ENCODE data around the gene SLC15A3.

SLC15A3 gene

GRCh38 chr11:60942219-60942618 is 9.8 kb downstream of the SLC15A3 start:
- DNase-seq (ENCODE audit: low read depth), result no peak
- H3K4me3 ChIP-seq (ENCODE audit: low read length), result no peak overlapping the region
- TF ChIP-seq CTCF (conservative IDR thresholded peaks at IDR 0.05; ENCODE audit: low read depth, low read length), result no peak

GRCh38 chr11:60941371-60942119 is 10.4 kb downstream of the SLC15A3 start:
- H3K4me3 ChIP-seq (ENCODE audit: low read length), result no peak overlapping the region
- no peak for TF ChIP-seq CTCF (conservative IDR thresholded peaks at IDR 0.05; ENCODE audit: low read depth, low read length)
- DNase-seq (ENCODE audit: low read depth), result no peak

GRCh38 chr11:60939855-60940254 is 12.1 kb downstream of the SLC15A3 start:
- no peak overlapping the region for H3K4me3 ChIP-seq (ENCODE audit: low read length)
- TF ChIP-seq CTCF (conservative IDR thresholded peaks at IDR 0.05; ENCODE audit: low read depth, low read length), result no peak
- no peak for DNase-seq (ENCODE audit: low read depth)

- no peak overlapping the region for H3K4me3 ChIP-seq (ENCODE audit: low read length)
- no peak for DNase-seq (ENCODE audit: low read depth)
- no peak for TF ChIP-seq CTCF (conservative IDR thresholded peaks at IDR 0.05; ENCODE audit: low read depth, low read length)
These were observed 12.7 kb downstream of the SLC15A3 start for GRCh38 chr11:60939301-60939700.

GRCh38 chr11:60938500-60938899 is 13.5 kb downstream of the SLC15A3 start:
- no peak for DNase-seq (ENCODE audit: low read depth)
- TF ChIP-seq CTCF (conservative IDR thresholded peaks at IDR 0.05; ENCODE audit: low read depth, low read length), result no peak
- H3K4me3 ChIP-seq (ENCODE audit: low read length), result no peak overlapping the region

GRCh38 chr11:60937811-60938210 is 14.2 kb downstream of the SLC15A3 start:
- DNase-seq (ENCODE audit: low read depth), result no peak
- no peak overlapping the region for H3K4me3 ChIP-seq (ENCODE audit: low read length)
- no peak for TF ChIP-seq CTCF (conservative IDR thresholded peaks at IDR 0.05; ENCODE audit: low read depth, low read length)

GRCh38 chr11:60937144-60937527 is 14.8 kb downstream of the SLC15A3 start:
- TF ChIP-seq CTCF (conservative IDR thresholded peaks at IDR 0.05; ENCODE audit: low read depth, low read length), result no peak
- H3K4me3 ChIP-seq (ENCODE audit: low read length), result no peak overlapping the region
- DNase-seq (ENCODE audit: low read depth), result no peak

Data from retinal pigment epithelial cell (primary cell).